CD4-positive, alpha-beta T cell treated with Interleukin-21 for 1 hour (primary cell): ENCODE data around the gene LSP1.

Experiments
- DNase-seq: peaks from one replicate; pipeline ENCODE4 v3.0.0-alpha.2; 2020

Gene LSP1

GRCh38 chr11:1920128-1920908 lies 67.4 kb downstream of the LSP1 start:
- no peak for DNase-seq

- DNase-seq, result no peak
Observed at GRCh38 chr11:1920909-1921573, 68.2 kb downstream of the LSP1 start.

GRCh38 chr11:1921574-1922141 lies 68.8 kb downstream of the LSP1 start:
- no peak for DNase-seq

DNA sequence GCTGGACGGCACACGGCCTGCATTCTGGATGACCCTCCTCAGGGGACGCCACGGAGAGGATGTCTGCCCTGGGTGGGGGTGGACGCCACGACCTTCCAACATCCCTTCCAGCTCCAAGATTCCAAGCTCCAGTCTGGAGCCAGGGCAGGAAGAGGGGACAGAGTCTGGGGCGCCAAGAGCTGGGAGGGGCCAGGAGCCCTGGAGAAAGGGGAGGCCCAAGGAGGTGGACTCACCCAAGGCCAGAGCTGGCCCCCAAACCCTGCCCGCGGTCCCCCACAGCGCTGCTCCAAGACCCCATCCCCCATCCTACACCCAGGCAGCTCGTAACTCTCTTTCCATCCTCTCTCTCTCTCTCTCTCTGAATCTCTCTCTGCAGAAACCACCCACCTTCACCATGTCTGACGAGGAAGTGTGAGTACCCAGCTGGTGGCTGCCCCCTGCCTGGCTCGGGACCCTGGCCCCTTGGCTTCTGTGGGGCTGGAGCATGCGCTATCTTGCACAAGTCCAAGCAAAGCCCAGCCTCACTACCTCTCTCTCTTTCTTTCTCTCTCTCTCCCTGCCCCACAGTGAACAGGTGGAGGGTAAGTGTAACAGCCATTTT lies 69.7 kb downstream of the LSP1 start:
- no peak for DNase-seq

- DNase-seq, result no peak
Observed at GRCh38 chr11:1923201-1923956, 70.5 kb downstream of the LSP1 start.

- DNase-seq, result no peak
Observed at GRCh38 chr11:1924181-1924580, 71.3 kb downstream of the LSP1 start.

- DNase-seq, result no peak
Observed at GRCh38 chr11:1924646-1925372, 71.9 kb downstream of the LSP1 start.

DNA sequence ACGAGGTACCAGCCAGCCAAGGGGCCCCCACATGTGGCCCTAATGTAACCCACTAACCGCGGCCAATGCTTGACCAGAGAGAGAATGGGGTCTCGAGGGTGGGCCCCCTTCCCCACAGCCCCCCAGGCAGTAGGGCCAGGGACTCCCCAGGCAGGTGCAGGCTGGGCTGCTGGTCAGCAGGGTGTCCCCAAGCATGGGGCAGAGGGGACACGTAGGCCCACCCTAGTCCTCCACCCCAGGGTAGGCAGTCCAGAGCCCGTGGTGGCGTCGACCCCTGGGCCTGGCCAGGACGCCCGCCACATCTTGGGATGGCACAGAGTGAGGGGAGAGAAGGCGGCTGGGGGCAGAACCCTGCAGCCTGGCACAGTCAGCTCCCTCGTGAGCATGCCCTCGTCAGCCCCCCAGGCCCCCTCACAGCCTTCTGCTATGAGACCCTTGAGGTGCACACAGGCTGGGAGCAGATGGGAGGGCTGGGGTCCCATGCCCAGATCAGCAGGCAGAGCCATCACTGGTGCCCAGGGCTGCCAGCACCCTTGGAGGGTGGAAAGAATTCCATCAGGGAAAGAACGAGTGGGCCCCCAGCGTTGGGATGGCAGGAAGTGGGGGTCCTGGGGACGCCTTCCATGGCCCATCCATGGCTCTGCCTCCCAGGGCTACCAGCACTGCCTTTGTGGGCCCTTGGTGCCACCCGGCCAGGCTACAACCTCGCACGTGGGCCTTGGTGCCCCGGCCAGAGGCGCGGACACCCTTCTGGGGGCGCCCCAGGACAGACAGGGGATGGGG lies 72.7 kb downstream of the LSP1 start:
- DNase-seq, result no peak

- no peak for DNase-seq
Observed at GRCh38 chr11:1926156-1927025, 73.5 kb downstream of the LSP1 start.

- no peak for DNase-seq
Observed at GRCh38 chr11:1927026-1927847, 74.4 kb downstream of the LSP1 start.

DNA sequence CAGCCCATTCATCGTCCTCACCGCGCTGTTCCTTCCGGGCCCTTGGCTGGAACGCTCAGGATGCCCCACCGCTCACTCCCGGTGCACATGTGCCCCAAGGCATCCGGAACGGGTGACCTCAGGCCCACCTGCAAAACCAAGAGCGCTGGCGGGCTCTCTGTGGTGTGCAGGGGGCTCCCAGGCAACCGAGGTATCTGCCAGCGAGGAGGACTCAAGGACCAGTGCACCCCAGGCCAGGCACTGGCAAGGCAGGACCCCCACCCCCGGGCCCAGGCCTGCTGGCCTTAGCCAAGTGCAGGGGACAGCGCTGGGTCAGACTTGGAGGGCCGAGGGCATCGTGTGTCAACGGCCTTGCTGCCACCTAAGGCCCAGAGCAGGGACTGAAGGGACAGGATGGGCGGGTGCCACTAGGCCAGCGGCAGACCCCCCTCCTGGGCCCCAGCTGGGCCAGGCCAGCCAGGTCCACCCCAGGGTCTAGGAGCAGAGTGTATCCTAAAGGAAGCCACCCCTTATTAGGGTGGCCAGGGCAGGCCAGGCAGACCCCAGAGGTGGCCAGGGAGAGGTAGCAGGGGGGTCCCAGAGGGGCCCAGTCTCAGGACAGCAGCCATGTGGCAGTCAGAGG lies 75.1 kb downstream of the LSP1 start:
- DNase-seq, result no peak

- DNase-seq, result no peak
Observed at GRCh38 chr11:1928470-1928890, 75.6 kb downstream of the LSP1 start.

DNA sequence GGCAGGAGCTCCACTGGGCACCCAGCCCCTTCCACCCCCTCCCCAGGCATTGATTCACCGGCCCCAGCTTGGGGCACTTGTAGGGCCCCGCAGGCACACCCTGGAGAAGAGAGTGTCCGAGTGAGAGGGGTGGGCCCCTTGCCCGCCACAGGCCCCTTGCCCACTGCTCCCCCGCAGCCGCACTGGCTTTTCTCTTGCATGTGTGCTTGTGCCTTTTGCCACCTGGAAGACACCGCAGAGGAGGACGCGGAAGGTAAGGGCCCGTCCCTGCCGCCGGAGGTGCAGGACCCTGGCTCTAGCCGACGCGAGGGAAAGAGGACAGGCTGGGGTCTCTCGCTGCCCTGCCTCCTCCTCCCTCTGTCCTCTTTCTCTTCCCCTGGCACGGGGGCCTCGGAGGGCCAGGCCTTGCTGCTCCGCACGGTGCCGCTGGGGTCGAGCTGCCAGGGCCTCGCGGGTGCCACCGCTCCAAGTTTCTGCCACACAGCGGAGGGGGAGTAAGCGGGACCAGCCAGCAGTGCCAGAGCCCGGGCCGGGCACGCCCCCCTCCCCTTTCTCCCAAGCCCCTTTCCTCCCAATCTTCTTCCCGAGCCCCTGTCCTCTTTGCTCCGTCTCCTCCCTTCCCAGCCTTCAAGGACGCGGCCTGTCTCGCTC lies 76.1 kb downstream of the LSP1 start:
- no peak for DNase-seq

GRCh38 chr11:1929621-1930461 lies 77.0 kb downstream of the LSP1 start:
- no peak for DNase-seq

GRCh38 chr11:1930462-1930830 lies 77.6 kb downstream of the LSP1 start:
- DNase-seq, result no peak

- DNase-seq, result no peak
Observed at GRCh38 chr11:1931341-1932104, 78.6 kb downstream of the LSP1 start.

GRCh38 chr11:1932105-1932480 lies 79.2 kb downstream of the LSP1 start:
- DNase-seq, result no peak
